Liver (tissue), 9 donors: ENCODE results near the gene CIB4. TPM values are rescaled to one million over a fixed set of nuclear protein-coding genes. Genes with fewer than 3 reads are reported as not detected.

Experiments used
- DNase-seq: peaks from one replicate; pipeline ENCODE4 v3.0.0-alpha.2; 2017; ENCODE audit warnings: low spot score
- H3K27ac ChIP-seq, 2 donors: one replicate each; pipeline ENCODE4 v1.7.0; 2013; ENCODE audit warnings: inconsistent platforms in 2 of 2, low read length in 2 of 2, control low read depth in 1 of 2, low read depth in 1 of 2, mild to moderate bottlenecking in 1 of 2
- H3K27me3 ChIP-seq, 4 donors: one replicate each; pipeline versions ENCODE4 v1.6.1 to v1.7.0; 2013; ENCODE audit warnings: low read length in 3 of 4, inconsistent platforms in 1 of 4, mild to moderate bottlenecking in 1 of 4, moderate library complexity in 1 of 4; ENCODE audit not compliant: control insufficient read depth in 4 of 4, insufficient read depth in 4 of 4
- H3K36me3 ChIP-seq, 4 donors: one replicate each; pipeline versions ENCODE4 v1.6.1 to v1.7.0; 2013; ENCODE audit warnings: low read length in 3 of 4, mild to moderate bottlenecking in 3 of 4, low read depth in 1 of 4, moderate library complexity in 1 of 4; ENCODE audit not compliant: control insufficient read depth in 4 of 4, insufficient read depth in 3 of 4
- H3K4me1 ChIP-seq, 4 donors: one replicate each; pipeline versions ENCODE4 v1.6.1 to v1.7.0; 2013; ENCODE audit warnings: low read length in 3 of 4, mild to moderate bottlenecking in 3 of 4, moderate library complexity in 1 of 4; ENCODE audit not compliant: control insufficient read depth in 4 of 4, insufficient read depth in 4 of 4
- H3K4me3 ChIP-seq, 3 donors: one replicate each; pipeline versions ENCODE4 v1.6.1 to v1.7.0; 2013; ENCODE audit warnings: low read length in 3 of 3, control low read depth in 1 of 3, low read depth in 1 of 3, mild to moderate bottlenecking in 1 of 3
- H3K9ac ChIP-seq, 2 donors: one replicate each; pipeline ENCODE4 v1.7.0; 2013; ENCODE audit warnings: low read length in 2 of 2, mild to moderate bottlenecking in 2 of 2, moderate library complexity in 2 of 2, control low read depth in 1 of 2, low read depth in 1 of 2
- H3K9me3 ChIP-seq, 4 donors: one replicate each; pipeline versions ENCODE4 v1.6.1 to v1.7.0; 2013; ENCODE audit warnings: low read length in 3 of 4; ENCODE audit not compliant: control insufficient read depth in 4 of 4
- FOXA1 ChIP-seq: IDR thresholded peaks from 2 replicates; pipeline ENCODE4 v1.6.1; 2016; ENCODE audit warnings: antibody characterized with exemption
- FOXA2 ChIP-seq: IDR thresholded peaks from 2 replicates; pipeline ENCODE4 v1.6.1; 2016; ENCODE audit warnings: antibody characterized with exemption
- HNF4A ChIP-seq, 2 donors: conservative IDR thresholded peaks; 2 replicates each; pipeline ENCODE4 v1.6.1; 2016; ENCODE audit warnings: antibody characterized with exemption in 2 of 2, mild to moderate bottlenecking in 2 of 2
- HNF4G ChIP-seq: IDR thresholded peaks from 2 replicates; pipeline ENCODE4 v1.6.1; 2016; ENCODE audit warnings: antibody characterized with exemption
- NR2F2 ChIP-seq: IDR thresholded peaks from 2 replicates; pipeline ENCODE4 v1.6.1; 2016; ENCODE audit warnings: antibody characterized with exemption
- RAD21 ChIP-seq, 2 donors: IDR thresholded peaks; 2 replicates each; pipeline ENCODE4 v1.6.1; 2016; ENCODE audit warnings: antibody characterized with exemption in 2 of 2, mild to moderate bottlenecking in 2 of 2
- RXRA ChIP-seq, 2 donors: IDR thresholded peaks; 2 replicates each; pipeline ENCODE4 v1.6.1; 2017 to 2018; ENCODE audit warnings: antibody characterized with exemption in 2 of 2, mild to moderate bottlenecking in 1 of 2
- SP1 ChIP-seq: IDR thresholded peaks from 2 replicates; pipeline ENCODE4 v1.6.1; 2018; ENCODE audit warnings: antibody characterized with exemption, mild to moderate bottlenecking
- TAF1 ChIP-seq: conservative IDR thresholded peaks from 2 replicates; pipeline ENCODE4 v1.6.1; 2016; ENCODE audit warnings: antibody characterized with exemption, mild to moderate bottlenecking
- YY1 ChIP-seq: IDR thresholded peaks from 2 replicates; pipeline ENCODE4 v1.6.1; 2016; ENCODE audit warnings: antibody characterized with exemption, mild to moderate bottlenecking
- WGBS: extraction: QIAGEN DNeasy Blood & Tissue Kit; methylation state at CpG from one replicate; pipeline ENCODE4 v1.1.7; 2013; 5-methylcytosine and 5-hydroxymethylcytosine counted together
- polyA plus RNA-seq, 2 donors: library from polyadenylated mRNA; stranded (reverse) in 1 of 2; unstranded in 1 of 2; fragments of 200-250 nt in 1 of 2; fragments of >200 nt in 1 of 2; fragmentation: Nextera tagmentation in 1 of 2; extraction: Ambion mirVana in 1 of 2; gene quantifications; one replicate each; pipeline versions ENCODE4 v1.2.1 to v1.2.3, GENCODE V29; 2013 to 2015
- total RNA-seq, 2 donors: library from RNA; depleted of rRNA; stranded (reverse); fragments of >200 nt; gene quantifications; one replicate each; pipeline ENCODE4 v1.2.3, GENCODE V29; 2014
- TF ChIP-seq, protein P1 (sequence below): IDR thresholded peaks from 2 replicates; pipeline ENCODE4 v1.6.1; 2016; ENCODE audit warnings: antibody characterized with exemption
- TF ChIP-seq, protein P2 (sequence below): fragments of 150-350 bp; IDR thresholded peaks from 2 replicates; pipeline ENCODE4 v1.5.1; 2017; ENCODE audit warnings: improper control_type of control experiment, low read depth, low read length; ENCODE audit not compliant: missing input control
- TF ChIP-seq, protein P3 (sequence below): IDR thresholded peaks from 2 replicates; pipeline ENCODE4 v1.6.1; 2016; ENCODE audit warnings: antibody characterized with exemption
- TF ChIP-seq, protein P4 (sequence below): IDR thresholded peaks from 2 replicates; pipeline ENCODE4 v1.6.1; 2016; ENCODE audit warnings: antibody characterized with exemption, mild to moderate bottlenecking
- donor health status: healthy.
- donor health status: healthy.
- donor health status: healthy.
- donor health status: healthy.
- donor health status: healthy.

The CIB4 gene
- total and polyA plus RNA-seq, 4 donors: not detected

DNA sequence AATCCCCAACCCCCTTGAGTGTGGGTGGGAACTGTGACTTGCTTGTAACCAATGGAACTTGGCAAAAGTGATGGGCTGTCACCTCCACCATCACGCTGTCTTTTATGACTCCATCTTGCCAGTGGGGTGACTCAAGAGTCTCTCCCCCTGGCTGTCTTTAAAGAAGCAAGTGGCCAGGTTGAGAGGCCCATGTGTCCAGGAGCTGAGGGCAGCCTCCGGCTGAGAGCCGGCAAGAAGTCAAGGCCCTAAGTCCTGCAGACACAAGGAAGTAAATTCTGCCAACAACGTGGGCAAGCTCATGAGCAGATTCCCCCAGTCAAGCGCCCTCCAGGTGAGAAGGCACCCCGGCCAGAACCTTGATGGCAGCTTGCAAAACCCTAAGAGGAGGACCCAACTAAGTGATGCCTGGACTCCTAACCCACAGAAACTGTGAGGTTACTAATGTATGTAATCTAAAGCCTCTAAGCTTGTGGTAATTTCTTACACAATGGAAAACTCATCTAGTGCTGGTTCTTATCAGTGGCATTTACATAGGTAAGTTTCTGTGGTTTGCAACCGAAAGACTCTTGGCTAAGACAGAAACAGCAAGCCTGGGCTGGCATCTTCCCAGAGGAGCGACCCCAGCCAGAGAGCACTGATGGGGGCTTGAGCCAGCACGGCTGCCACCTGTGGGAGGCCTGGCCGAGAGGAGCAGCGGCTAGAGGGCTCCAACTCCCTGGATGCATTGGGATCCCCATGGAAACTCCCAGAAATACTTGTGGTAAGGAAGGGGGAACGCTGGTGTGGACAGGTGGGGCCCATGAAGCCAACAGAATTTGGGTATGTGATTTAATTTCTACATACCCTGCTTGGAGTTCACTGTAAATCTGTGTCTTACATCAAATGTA lies 49.3 kb downstream of the CIB4 start:
- 75% methylated on average over 12 of the region's 12 CpGs for WGBS
- DNase-seq: no peak

DNA sequence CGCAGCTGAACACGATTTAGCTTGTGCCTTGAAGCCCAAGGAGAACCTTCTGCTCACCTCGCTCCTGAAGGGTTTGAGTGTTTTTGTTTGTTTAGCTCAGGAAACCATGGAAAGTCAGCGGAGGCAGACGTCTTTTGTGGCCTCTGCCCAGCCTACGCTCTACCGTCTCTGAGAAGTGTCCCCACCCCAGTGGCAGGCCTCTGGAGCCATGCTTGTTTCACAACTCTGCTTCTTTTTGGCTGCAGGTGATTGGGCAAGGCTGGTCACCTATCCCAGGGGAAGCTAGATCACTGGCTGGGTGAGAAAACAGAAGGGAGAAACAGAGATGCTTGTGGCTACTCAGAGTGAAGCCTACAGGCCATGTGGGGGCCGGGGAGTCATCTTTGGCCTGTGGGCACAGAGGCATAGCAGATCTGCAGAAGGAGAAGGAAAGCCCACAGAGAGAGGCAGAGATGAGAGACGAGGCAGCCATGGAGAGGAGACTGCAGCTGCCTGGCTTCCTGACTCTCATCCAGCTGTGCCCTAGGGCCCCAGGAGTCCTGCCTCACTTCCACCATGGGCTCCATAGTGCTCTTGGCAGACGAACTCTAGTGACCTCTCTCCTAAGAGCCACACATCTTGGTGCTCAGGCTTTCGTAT lies 50.1 kb downstream of the CIB4 start:
- Histone ChIP-seq H3K36me3 (no peaks in the 10 kb centered on the region), H3K4me3 (no peak overlapping the region), H3K27ac (no peak overlapping the region), H3K27me3 (peaks cover 0 to 9% (median 2%) of the 10 kb centered on the region in 4 donors), H3K9ac (no peak overlapping the region), H3K4me1 (no peaks in the 10 kb centered on the region), H3K9me3 (no peaks in the 10 kb centered on the region)
- DNase-seq: no peak
- TF ChIP-seq TAF1 (no peak), SP1 (no peak), RAD21 (IDR thresholded peaks at IDR 0.05) (no peak), FOXA1 (no peak), HNF4G (no peak)
- TF ChIP-seq, protein P1, sequence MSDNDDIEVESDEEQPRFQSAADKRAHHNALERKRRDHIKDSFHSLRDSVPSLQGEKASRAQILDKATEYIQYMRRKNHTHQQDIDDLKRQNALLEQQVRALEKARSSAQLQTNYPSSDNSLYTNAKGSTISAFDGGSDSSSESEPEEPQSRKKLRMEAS: no peak
- TF ChIP-seq, protein P2, sequence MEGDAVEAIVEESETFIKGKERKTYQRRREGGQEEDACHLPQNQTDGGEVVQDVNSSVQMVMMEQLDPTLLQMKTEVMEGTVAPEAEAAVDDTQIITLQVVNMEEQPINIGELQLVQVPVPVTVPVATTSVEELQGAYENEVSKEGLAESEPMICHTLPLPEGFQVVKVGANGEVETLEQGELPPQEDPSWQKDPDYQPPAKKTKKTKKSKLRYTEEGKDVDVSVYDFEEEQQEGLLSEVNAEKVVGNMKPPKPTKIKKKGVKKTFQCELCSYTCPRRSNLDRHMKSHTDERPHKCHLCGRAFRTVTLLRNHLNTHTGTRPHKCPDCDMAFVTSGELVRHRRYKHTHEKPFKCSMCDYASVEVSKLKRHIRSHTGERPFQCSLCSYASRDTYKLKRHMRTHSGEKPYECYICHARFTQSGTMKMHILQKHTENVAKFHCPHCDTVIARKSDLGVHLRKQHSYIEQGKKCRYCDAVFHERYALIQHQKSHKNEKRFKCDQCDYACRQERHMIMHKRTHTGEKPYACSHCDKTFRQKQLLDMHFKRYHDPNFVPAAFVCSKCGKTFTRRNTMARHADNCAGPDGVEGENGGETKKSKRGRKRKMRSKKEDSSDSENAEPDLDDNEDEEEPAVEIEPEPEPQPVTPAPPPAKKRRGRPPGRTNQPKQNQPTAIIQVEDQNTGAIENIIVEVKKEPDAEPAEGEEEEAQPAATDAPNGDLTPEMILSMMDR: no peak
- 67% methylated on average over 11 of the region's 11 CpGs for WGBS

More for the DNA sequence above, 49.3 kb downstream of the CIB4 start:
- TF ChIP-seq, protein P1: no peak
- no peak for TF ChIP-seq RXRA (IDR thresholded peaks at IDR 0.05)
- TF ChIP-seq RAD21 (IDR thresholded peaks at IDR 0.05): no peak
- TF ChIP-seq, protein P3, sequence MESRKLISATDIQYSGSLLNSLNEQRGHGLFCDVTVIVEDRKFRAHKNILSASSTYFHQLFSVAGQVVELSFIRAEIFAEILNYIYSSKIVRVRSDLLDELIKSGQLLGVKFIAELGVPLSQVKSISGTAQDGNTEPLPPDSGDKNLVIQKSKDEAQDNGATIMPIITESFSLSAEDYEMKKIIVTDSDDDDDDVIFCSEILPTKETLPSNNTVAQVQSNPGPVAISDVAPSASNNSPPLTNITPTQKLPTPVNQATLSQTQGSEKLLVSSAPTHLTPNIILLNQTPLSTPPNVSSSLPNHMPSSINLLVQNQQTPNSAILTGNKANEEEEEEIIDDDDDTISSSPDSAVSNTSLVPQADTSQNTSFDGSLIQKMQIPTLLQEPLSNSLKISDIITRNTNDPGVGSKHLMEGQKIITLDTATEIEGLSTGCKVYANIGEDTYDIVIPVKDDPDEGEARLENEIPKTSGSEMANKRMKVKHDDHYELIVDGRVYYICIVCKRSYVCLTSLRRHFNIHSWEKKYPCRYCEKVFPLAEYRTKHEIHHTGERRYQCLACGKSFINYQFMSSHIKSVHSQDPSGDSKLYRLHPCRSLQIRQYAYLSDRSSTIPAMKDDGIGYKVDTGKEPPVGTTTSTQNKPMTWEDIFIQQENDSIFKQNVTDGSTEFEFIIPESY: no peak
- no peak for TF ChIP-seq NR2F2
- no peak for TF ChIP-seq TAF1
- TF ChIP-seq HNF4G: no peak
- no peak for TF ChIP-seq SP1
- no peak for TF ChIP-seq FOXA2
- Histone ChIP-seq H3K9me3 (no peaks in the 10 kb centered on the region), H3K27me3 (peaks cover 0 to 9% (median 2%) of the 10 kb centered on the region in 4 donors), H3K4me1 (no peaks in the 10 kb centered on the region), H3K36me3 (no peaks in the 10 kb centered on the region), H3K27ac (no peak overlapping the region), H3K4me3 (no peak overlapping the region), H3K9ac (no peak overlapping the region)

DNA sequence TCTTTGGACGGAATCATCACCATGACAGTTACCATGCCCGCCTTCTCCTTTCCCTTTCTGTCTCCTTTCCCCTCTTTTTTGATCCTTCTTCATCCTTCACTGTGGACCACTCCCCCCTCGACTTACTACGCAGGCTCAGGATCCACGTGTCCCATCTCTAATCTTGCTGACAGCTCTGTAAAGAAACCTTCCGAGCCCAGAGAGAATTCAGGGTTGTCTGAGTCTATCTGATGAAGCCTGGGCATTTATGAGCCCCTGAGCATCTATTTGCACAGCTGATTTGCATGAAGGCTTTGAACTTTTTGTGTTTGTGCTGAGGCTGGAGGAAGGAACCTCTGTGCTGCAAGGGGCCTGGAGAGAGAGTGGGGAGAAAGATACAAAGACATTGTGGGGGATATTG lies 50.7 kb downstream of the CIB4 start:
- H3K9ac ChIP-seq: no peak overlapping the region
- H3K27ac ChIP-seq: no peak overlapping the region
- DNase-seq: no peak
- H3K4me1 ChIP-seq: no peaks in the 10 kb centered on the region
- H3K9me3 ChIP-seq: no peaks in the 10 kb centered on the region
- WGBS: 57% methylated on average over 6 of the region's 6 CpGs
- H3K36me3 ChIP-seq: no peaks in the 10 kb centered on the region
- H3K4me3 ChIP-seq: no peak overlapping the region
- peaks cover 0 to 9% (median under 1%) of the 10 kb centered on the region in 4 donors for H3K27me3 ChIP-seq
- no peak for TF ChIP-seq HNF4A (conservative IDR thresholded peaks at IDR 0.05)
- TF ChIP-seq RXRA (IDR thresholded peaks at IDR 0.05): no peak
- no peak for TF ChIP-seq YY1
- TF ChIP-seq, protein P4, sequence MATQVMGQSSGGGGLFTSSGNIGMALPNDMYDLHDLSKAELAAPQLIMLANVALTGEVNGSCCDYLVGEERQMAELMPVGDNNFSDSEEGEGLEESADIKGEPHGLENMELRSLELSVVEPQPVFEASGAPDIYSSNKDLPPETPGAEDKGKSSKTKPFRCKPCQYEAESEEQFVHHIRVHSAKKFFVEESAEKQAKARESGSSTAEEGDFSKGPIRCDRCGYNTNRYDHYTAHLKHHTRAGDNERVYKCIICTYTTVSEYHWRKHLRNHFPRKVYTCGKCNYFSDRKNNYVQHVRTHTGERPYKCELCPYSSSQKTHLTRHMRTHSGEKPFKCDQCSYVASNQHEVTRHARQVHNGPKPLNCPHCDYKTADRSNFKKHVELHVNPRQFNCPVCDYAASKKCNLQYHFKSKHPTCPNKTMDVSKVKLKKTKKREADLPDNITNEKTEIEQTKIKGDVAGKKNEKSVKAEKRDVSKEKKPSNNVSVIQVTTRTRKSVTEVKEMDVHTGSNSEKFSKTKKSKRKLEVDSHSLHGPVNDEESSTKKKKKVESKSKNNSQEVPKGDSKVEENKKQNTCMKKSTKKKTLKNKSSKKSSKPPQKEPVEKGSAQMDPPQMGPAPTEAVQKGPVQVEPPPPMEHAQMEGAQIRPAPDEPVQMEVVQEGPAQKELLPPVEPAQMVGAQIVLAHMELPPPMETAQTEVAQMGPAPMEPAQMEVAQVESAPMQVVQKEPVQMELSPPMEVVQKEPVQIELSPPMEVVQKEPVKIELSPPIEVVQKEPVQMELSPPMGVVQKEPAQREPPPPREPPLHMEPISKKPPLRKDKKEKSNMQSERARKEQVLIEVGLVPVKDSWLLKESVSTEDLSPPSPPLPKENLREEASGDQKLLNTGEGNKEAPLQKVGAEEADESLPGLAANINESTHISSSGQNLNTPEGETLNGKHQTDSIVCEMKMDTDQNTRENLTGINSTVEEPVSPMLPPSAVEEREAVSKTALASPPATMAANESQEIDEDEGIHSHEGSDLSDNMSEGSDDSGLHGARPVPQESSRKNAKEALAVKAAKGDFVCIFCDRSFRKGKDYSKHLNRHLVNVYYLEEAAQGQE: no peak
- TF ChIP-seq, protein P3: no peak
- no peak for TF ChIP-seq NR2F2
- no peak for TF ChIP-seq FOXA1
